NCI-H1930 (cell line): ENCODE results near the gene TWF2.

Source experiments
- DNase-seq, 2 experiments: peaks; one replicate each; lab custom pipeline; 2025; lab: John Stamatoyannopoulos, UW

Gene TWF2

DNA sequence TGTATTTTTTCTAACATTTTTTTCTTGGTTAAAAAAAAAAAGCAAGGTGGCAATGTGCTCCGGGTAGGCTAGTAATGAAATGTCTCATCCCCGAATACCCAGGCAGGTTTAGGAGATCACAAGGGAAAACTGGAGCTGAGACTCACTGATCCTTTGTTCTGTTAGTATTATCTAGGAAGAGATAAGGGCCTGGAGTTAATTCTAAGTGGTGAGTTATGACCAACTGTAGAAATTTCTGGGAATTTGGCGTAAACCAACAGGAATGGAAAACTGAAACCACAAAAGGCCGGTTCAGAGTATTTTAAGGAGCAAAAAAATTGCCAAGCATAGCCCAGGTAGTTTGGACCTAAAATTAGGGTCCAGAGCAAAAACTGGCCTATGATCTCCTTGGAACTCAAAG is 19.0 kb upstream of the TWF2 start:
- no peak for DNase-seq

DNA sequence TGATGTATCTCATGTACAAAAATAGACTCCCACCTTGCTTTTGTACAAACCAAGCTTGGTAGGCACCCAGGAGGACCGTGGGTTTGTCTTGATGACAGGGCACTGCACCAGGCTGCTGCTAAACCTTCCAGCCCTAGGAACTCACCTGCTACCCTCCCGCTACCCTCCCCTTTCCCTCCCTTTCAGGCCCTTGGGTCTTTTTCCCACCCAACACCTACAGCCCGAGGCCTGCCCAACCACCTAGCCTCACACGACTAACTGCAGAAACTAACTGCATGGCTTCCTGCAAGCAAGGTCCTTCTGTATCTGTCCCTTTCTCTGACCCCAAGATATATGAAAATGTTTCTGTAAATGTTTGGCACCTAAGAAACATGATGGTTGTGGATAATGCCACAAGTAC is 17.7 kb upstream of the TWF2 start:
- no peak for DNase-seq

- no peak for DNase-seq
Measured at GRCh38 chr3:52256159-52256558, 17.2 kb upstream of the TWF2 start.

GRCh38 chr3:52254608-52255007 is 15.7 kb upstream of the TWF2 start:
- DNase-seq: no peak

DNA sequence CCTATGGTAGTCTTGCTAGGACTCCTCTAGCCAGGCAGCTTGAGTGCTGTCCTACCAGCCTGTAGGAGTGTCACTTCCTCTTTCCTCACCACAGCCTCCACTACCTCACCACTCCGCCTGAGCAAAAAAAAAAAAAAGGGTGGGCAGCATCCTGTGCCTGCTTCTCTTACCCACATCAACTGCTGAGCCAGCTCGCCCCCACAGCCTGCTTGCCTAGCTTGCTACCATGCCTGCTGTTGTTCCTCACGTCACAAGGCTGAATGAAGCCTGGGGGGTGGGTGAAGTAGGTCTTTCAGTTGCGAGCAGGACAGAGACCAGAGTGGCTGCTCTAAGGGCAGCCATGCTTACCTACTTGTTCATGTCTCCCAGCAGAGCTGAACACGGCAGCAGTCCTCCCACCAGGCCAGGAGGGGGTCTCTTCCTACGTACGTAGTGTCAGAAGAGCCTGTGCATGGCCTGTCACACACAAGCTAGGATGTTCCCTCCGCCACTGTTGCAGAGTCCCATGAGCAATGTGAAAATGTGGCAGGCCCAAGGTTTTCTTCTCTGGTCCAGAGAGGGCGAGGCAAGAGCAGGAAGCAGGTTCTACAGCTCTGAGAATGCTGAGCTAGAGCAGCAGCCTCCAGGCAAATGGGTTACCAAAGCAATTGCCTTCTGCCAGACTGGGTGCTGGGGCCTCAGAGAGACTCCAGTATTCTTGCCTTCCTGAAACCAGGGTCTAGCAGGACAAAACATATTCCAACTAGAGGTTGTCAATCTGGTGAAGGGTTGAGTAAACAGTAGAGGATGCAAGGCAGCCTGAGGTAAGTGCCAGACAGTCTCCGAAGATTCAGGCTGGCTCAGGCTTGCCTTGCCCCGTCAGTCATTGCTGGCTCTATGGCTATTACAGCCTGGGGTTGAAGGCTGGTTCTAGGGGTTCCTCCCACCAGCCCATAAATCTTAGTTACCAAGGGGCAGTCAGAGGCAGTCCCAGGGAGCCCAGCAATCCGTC is 14.7 kb upstream of the TWF2 start:
- DNase-seq: no peak

DNA sequence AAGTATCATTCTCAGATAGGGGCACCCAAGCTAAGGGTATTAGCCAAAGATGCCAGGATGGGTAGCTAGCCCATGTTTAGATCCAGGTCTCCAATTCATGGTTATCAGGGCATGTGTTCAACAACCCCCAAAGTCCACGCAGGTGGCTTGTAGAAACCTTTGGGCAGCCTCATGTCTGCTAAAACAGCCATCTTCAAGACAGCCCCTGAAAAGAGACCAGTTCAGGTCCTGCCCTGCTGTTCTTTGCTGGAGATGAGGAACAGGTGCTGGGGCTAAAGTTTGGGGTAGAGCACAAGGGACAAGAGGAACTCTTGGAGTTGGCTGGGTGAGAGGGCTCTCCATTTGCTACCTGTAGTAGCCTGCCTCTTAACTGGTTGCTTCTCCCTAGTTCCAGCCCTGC is 11.2 kb upstream of the TWF2 start:
- DNase-seq: no peak

- no peak for DNase-seq
Measured at GRCh38 chr3:52249683-52250082, 10.7 kb upstream of the TWF2 start.

DNA sequence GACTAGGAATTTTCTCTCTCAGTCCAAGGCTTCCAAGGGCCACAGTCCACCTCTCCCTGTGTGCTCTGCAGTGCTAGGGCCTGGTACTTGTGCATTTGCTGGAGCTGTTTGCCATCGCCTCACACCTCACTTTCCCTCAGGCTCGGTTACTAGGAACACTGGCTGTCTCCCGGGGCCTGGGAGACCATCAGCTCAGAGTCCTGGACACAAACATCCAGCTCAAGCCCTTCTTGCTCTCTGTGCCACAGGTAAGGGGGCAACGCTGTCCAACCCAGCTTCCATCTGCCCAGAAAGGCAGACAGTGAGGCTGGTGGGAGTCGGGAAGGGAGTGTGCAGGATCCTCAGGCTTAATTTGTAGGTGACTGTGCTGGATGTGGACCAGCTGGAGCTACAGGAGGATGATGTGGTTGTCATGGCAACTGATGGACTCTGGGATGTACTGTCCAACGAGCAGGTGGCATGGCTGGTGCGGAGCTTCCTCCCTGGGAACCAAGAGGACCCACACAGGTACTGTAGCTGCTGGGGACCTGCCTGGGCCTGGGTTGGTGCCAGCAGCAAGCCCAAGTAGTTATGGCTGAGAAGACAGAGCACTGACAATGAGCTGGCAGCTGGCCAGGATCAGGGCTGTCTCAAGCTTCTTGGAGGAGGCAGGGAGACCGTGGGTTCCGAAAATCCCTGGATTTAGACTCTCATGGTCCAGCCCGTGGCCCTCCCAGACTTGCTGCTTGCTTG is 10.0 kb upstream of the TWF2 start:
- no peak for DNase-seq

GRCh38 chr3:52248165-52248541 is 9.2 kb upstream of the TWF2 start:
- DNase-seq: no peak

DNA sequence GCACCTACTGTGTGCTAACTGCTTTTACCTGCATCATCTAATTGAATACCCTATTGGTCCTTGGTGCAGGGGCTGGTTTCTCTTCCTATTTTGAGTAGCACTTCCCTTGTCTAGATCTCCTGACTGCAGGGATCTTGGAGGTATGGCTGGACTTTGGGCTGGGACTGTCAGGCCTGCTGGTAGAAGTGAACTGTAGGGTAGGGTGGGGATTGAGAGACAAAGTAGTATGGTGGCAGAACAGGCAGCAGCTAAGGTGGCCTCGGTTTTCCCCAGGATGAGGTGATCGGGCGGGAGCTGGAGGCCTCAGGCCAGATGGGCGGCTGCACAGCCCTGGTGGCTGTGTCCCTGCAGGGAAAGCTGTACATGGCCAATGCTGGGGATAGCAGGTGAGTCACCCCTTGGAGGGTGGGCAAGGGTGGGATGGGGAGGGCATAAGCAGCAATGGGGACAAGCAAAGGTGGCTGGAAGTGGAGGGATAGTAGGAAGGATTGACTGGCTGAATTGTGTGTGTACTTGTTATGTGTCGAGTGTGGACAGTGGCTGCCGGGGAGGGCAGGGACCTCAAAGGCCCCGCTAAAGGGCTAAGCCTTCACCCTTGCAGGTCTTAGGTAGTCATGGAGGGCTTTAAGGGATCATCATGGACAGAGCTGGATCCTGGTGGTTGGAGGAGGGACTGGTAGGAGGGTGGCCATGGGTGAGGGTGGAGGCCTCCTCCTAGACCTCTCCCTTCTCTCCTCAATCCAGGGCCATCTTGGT is 8.6 kb upstream of the TWF2 start:
- DNase-seq: no peak

DNA sequence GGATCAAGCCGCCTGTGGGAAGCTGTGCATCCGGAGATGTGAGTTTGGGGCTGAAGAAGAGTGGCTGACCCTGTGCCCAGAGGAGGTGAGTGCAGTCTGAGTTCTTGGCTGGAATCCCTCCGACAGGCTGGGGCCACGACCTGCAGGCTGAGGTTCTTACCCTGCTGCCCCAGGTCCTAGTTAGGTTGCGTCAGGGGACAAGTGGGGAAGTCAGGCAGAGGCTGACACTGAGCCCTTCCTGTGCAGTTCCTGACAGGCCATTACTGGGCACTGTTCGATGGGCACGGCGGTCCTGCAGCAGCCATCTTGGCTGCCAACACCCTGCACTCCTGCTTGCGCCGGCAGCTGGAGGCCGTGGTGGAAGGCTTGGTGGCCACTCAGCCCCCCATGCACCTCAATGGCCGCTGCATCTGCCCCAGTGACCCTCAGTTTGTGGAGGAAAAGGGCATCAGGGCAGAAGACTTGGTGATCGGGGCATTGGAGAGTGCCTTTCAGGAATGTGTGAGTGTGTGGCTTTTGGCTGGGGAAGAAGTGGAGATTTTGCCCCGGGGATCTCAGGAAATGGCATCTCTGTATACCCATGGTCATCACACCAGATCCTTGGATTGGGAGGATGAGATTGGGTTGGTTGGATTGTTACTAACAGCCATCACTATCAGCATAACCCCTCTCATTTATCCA is 7.9 kb upstream of the TWF2 start:
- DNase-seq: no peak

- DNase-seq: no peak
Measured at GRCh38 chr3:52246264-52246620, 7.3 kb upstream of the TWF2 start.

GRCh38 chr3:52245322-52246263 is 6.6 kb upstream of the TWF2 start, which contains the start of gene PPM1M:
Gene PPM1M (plus strand): TSS chr3:52245759. CDS start chr3:52245825, 66 bp downstream.
- no peak for DNase-seq

DNA sequence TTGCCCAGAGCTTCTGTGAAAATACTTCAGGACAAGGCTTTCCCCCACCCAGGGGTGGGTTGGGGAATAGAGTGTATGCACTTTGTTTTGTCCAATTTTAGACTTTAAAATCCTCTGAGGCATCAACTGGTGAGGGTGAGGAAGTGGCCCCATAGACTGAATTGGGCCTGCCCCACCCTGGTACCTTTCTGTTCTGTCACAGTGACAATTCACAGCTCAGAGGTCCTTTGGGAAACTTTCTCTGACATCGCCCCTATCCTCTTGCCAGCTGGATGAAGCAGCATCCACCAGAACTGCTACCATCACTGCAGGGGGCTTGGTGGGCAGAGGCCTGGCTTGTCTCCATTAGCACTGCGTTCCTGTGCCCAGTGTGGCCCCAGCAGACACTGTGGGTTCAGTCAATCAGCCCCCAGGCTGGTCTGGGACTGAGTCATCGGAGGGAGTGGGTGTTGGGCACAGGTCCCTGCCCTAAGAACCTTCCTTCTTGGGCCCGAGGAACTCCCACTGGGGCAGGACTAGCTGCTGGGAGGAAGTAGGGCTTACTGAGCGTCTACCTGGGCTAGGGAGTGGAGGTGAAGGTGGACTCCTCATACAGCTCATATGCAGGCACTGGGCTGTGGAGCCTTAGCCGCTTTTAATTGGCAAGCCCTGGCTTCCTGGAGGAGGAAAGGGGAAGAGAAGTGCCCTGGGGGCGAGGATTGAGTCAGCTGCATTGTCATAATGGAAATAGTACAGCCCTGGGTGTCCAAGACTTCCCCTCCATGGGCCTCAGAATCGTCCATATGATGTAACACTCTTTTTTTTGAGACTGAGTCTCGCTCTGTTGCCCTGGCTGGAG is 5.1 kb upstream of the TWF2 start:
- DNase-seq: no peak

DNA sequence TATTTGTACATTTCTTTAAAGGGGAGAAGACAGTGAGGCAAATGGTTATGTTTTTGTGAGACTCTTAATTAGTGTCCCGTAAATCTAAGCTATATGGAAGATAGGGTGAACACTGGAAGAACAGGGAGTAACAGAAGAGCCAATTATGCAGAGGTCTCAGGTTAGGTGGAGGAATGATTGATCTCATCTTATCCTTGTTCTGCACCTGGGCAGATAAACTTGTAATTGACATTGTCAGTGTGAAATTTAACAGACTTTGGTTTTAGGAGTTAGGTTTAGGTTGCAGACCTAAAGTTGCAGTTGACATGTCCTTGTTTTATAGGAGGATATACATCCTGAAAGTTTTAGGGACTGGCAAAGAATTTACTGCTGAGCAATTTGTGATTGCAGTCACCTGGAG is 3.1 kb upstream of the TWF2 start:
- no peak for DNase-seq

- DNase-seq: peak in 1 of 2 experiments; percentile 26
Measured at GRCh38 chr3:52240886-52241370, 2.0 kb upstream of the TWF2 start.

DNA sequence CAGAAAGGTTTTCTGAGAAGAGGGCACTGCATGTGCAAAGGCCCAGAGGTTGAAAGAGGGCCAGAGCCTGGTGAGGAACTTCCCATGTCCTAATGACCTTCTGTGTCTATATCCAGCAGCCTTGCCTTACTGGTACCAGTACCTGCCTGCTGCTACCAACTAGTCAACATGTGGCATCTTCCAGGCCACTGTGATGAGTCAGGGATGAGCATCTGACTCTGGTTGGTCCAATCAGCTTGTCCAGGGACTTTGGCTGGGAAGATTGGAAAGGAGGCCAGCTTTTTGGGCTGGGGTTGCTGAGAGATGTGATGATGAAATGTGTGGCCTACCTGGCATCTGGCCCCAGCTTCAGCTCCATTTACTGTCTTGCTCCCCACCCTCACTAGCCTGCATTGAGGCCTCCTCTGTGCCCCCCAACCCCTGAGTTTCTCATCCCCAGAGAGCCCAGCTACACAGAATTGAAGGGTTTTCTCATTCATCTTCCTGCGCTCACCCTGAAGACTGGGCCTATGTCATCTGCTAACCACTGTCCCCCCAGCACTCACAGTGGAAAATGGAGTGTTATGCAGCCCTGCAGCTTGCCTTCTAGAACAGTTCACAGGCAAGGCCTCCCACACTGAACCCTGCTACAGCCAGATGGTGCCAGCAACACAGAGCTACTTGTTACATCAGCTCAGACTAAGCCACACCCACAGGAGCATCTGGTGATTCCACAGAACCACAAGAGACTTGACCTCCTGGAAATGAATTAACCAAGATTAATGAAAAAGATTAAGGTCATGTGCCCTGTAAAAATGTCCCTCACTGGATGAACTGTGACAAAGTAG is 1.3 kb upstream of the TWF2 start:
- DNase-seq: peak; percentile 15 to 34

- no peak for DNase-seq
Measured at GRCh38 chr3:52238193-52238760, 681 bp downstream of the TWF2 start.
